Measurements from ENCODE around the gene UFC1. TPM values are rescaled to one million over a fixed set of nuclear protein-coding genes. Genes with fewer than 3 reads are reported as not detected.

The UFC1 gene
- total RNA-seq, 4 donors from 2014 or later = 41.8 to 109 (median 65.4) TPM

DNA sequence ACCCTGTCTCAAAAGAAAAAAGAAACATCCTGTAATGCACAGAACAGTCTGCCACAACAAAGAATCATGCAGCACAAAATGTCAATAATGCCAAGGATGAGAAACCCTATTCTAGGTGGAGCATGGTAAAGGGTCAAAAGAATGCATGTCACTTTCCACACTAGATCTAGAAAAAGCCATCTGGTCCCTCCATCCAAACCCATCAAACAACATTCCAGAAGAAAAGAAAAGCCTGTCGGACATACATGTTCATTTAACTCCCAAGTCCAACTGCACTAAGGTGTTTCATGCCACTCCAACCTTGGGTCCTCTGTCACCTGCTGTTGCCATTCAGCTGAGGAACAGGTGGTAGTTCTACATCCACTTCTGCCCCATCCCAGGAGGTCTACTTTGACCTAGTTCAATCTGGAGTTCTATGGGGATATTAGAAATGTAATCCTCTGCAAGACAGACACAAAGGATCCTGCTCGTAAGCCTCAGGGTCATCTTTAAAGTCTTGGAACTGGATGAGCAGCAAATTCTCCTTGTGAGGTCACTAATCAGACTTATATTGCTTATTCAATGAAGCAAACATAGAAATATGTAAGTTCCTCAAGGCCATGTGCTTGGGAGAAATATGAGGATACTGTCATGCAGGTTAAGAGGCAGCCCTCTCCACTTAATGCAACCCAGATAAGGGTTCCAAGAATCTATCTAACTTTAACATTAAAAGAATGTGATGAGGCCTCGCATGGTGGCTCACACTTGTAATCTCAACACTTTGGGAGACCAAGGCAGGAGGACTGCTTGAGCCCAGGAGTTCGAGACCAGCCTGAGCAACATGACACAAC lies 25.0 kb upstream of the UFC1 start:
- TF ChIP-seq, protein P1, sequence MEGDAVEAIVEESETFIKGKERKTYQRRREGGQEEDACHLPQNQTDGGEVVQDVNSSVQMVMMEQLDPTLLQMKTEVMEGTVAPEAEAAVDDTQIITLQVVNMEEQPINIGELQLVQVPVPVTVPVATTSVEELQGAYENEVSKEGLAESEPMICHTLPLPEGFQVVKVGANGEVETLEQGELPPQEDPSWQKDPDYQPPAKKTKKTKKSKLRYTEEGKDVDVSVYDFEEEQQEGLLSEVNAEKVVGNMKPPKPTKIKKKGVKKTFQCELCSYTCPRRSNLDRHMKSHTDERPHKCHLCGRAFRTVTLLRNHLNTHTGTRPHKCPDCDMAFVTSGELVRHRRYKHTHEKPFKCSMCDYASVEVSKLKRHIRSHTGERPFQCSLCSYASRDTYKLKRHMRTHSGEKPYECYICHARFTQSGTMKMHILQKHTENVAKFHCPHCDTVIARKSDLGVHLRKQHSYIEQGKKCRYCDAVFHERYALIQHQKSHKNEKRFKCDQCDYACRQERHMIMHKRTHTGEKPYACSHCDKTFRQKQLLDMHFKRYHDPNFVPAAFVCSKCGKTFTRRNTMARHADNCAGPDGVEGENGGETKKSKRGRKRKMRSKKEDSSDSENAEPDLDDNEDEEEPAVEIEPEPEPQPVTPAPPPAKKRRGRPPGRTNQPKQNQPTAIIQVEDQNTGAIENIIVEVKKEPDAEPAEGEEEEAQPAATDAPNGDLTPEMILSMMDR (IDR thresholded peaks at IDR 0.05; ENCODE audit: low read depth) = no peak

DNA sequence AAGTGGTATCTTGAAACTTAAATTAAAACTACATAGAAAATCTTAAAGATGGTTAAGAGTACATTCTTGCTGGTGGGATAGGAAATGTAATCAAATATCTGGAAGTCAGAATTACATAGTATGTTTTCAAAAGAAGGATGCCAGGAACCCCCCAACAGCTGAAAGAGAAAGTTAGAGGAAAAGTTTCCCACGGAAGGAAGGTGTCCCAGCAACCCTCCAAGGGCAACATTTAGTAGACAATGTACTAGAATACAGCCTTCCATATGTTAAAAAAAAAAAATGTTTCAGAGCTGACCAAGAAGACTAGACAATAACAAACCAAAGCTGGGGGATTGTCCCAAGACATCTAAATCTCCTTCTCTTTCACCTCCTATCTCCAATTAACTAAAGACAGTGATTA lies 23.5 kb upstream of the UFC1 start:
- TF ChIP-seq, protein P1 (IDR thresholded peaks at IDR 0.05; ENCODE audit: low read depth) = no peak

DNA sequence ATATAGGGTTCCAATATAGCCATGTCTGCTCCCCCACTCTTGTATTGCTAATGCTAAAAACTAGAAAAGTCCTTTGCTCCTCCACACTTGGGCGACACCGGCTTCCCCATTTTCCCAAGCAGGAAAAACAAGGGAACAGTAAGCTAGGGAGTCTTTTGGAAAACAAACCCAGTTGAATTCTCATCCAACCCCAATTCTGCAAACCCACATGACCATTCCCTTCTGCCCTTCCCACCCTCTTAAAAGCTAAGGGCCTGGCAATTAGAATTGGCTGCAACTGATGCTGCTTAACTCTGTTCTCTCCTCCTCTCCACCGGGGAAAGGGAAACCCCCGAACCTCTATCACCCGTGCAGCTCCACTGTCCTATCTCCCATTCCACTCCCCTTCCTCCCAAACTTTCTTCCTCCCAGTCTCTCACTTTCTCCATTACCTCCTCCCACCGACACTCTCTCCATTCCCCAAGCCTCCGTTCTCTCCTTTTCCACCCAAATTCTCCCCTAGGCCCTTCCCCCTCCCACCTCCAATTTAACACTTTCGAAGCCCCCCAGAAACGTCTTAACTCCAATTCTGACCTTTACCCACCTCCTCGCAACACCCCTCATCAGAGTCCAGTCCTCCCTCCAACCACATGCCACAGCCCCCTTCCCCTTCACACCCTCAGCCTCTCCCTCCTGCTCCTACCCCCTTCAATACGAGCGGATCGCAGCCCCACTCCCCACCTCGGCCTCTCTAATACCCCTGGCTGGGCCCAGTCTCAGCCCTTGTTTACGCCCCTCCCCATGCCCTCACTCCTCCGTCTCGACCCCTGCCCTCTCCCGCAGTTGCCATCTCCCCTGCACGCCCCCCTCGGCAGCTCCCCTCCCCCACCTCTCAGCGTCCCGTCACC lies 22.0 kb upstream of the UFC1 start:
- TF ChIP-seq, protein P1 (IDR thresholded peaks at IDR 0.05; ENCODE audit: low read depth) = no peak

DNA sequence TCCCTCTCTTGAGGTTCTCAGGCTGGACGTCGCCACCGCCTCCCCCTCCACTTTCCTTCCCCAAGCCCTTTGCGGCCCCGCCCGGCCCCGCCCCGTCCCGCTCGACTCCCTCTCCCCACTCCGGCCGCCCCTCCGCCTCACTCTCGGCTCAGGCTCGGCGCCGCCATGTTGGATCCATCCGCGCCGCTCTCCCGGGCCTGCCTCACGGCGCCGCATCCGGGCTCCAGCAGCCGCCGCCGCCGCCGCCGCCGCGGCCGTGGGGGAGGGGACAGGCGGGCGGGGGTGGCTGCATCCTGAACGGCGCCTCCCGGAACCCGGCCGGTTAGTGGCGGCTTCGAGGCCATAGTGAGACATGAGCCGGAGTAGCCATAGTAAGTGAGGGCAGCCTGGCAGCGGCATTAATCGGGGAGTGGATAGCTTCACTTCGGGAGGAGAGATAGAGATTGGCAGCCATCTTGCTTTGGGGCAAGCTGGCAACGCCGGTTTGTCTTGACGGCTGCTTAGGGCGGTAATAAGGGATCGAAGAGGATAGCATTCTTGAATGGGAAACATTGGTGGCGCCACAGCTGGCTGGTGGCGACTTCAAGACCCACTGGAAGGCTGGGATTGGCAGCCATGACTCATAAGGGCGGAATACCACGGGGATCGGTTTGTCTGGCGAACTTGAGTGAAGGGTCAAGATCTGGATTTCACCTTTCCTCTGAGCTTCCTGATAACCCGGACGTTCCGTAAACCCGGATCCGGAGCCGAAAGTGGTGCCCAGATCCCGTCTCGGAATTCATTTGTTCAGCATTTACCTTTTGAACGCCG lies 21.2 kb upstream of the UFC1 start, which contains the start of gene DEDD:
Gene DEDD, minus strand, starts transcription at position 258 of the 810 bp plus-strand sequence. CDS start 8,205 bp downstream, outside the sequence.
- TF ChIP-seq, protein P1 (IDR thresholded peaks at IDR 0.05; ENCODE audit: low read depth) = no peak

DNA sequence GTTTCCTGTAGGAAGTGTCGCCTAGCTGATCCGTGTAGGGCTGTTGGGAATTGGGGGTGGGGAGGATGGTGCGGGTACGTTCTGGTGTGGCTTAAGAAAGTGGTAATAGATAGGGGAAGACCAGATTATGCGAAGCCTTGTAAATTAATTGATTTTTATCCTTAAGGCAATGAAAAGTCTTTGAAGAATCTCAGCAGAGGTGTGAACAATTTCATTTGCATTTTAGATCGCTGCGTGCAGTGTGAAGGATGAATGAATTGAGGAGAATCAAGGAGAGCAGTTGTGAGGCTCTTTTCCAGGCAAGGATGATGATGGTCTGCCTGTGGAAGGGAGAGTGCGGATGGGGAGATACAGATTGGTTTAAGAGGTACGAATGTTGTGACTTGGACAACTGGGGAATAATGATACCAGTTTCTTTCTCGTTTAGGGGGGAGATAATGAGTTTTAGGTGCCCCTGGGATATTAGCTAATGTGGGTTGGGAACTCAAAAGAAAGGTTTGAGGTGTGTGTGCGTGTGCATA lies 20.5 kb upstream of the UFC1 start:
- TF ChIP-seq, protein P1 (IDR thresholded peaks at IDR 0.05; ENCODE audit: low read depth) = no peak

DNA sequence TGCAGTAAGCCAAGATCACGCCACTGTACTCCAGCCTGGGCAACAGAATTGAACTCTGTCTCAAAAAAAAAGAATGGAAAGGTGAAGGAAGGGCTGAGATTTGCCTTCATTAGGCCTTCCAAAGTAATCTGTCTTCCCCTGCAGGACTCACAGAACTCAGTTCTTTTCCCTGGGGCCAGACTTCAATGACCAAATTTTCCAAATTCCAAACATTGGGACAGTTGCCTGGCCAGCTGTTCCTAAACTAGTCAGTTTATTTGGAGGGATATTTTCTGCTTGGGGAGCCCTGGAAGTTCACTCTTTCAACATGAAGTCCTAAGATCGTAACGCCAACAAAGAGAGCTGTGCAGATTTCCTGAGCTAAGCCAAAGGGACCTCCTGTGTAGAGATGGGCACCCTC lies 15.9 kb upstream of the UFC1 start:
- TF ChIP-seq, protein P1 (IDR thresholded peaks at IDR 0.05; ENCODE audit: low read depth) = no peak
